ENCODE results near the gene NFATC1.

GRCh38 chr18:79529991-79530390, 134.3 kb downstream of the NFATC1 start:
- TF ChIP-seq CTCF (IDR thresholded peaks at IDR 0.05; ENCODE audit: poor library complexity, severe bottlenecking) (no peak), RAD21 (conservative IDR thresholded peaks at IDR 0.05) (no peak), POLR2AphosphoS5 (IDR thresholded peaks at IDR 0.05) (no peak), EZH2 (IDR thresholded peaks at IDR 0.05; ENCODE audit: borderline replicate concordance, insufficient read depth, low read length, poor library complexity, severe bottlenecking) (no peak), TAF1 (IDR thresholded peaks at IDR 0.05; ENCODE audit: low read depth) (no peak), REST (IDR thresholded peaks at IDR 0.05; ENCODE audit: borderline replicate concordance) (no peak), MXI1 (conservative IDR thresholded peaks at IDR 0.05; ENCODE audit: poor library complexity, severe bottlenecking) (no peak), EP300 (conservative IDR thresholded peaks at IDR 0.05; ENCODE audit: poor library complexity, severe bottlenecking) (no peak), SMC3 (conservative IDR thresholded peaks at IDR 0.05; ENCODE audit: poor library complexity) (no peak)
